HG03558 (cell line): Measurements from ENCODE around the gene ITPK1.

ENCODE experiments used
- ATAC-seq: cut with Tn5 transposase; IDR thresholded peaks from one replicate; pipeline ENCODE4 v1.9.1; 2021; ENCODE audit warnings: moderate number of reproducible peaks; ENCODE audit not compliant: unreplicated experiment; ENCODE audit errors: extremely low read depth

The ITPK1 gene

GRCh38 chr14:93002851-93003298 lies 112.8 kb downstream of the ITPK1 start:
- ATAC-seq, result no peak

- ATAC-seq, result no peak
These were observed 113.7 kb downstream of the ITPK1 start for GRCh38 chr14:93002049-93002448.

- no peak for ATAC-seq
These were observed 116.8 kb downstream of the ITPK1 start for GRCh38 chr14:92998946-92999345.

- ATAC-seq, result no peak
These were observed 118.2 kb downstream of the ITPK1 start for GRCh38 chr14:92997343-92998061.

- ATAC-seq, result no peak
These were observed 120.1 kb downstream of the ITPK1 start for GRCh38 chr14:92995620-92996019.

GRCh38 chr14:92994942-92995341 lies 120.8 kb downstream of the ITPK1 start:
- no peak for ATAC-seq

GRCh38 chr14:92994131-92994676 lies 121.5 kb downstream of the ITPK1 start:
- no peak for ATAC-seq

- no peak for ATAC-seq
These were observed 122.4 kb downstream of the ITPK1 start for GRCh38 chr14:92993302-92993701.

GRCh38 chr14:92991536-92991935 lies 124.2 kb downstream of the ITPK1 start:
- no peak for ATAC-seq

- ATAC-seq, result no peak
These were observed 125.0 kb downstream of the ITPK1 start for GRCh38 chr14:92990456-92991430.

GRCh38 chr14:92988786-92989755 lies 126.7 kb downstream of the ITPK1 start:
- no peak for ATAC-seq

GRCh38 chr14:92987713-92988510 lies 127.8 kb downstream of the ITPK1 start:
- ATAC-seq, result no peak

- no peak for ATAC-seq
These were observed 128.6 kb downstream of the ITPK1 start for GRCh38 chr14:92987148-92987570.

- no peak for ATAC-seq
These were observed 129.2 kb downstream of the ITPK1 start for GRCh38 chr14:92986254-92987147.

GRCh38 chr14:92985521-92985920 lies 130.2 kb downstream of the ITPK1 start:
- ATAC-seq, result no peak

- no peak for ATAC-seq
These were observed 130.8 kb downstream of the ITPK1 start for GRCh38 chr14:92984896-92985295.

GRCh38 chr14:92984082-92984788 lies 131.5 kb downstream of the ITPK1 start:
- ATAC-seq, result no peak
